ENCODE results near the gene CDC7. TPM values are rescaled to one million over a fixed set of nuclear protein-coding genes. Genes with fewer than 3 reads are reported as not detected.

The CDC7 gene
- polyA plus RNA-seq, 2 of the 4 experiments (the other 2 are of a cell fraction), result 10.1 to 16.8 TPM

DNA sequence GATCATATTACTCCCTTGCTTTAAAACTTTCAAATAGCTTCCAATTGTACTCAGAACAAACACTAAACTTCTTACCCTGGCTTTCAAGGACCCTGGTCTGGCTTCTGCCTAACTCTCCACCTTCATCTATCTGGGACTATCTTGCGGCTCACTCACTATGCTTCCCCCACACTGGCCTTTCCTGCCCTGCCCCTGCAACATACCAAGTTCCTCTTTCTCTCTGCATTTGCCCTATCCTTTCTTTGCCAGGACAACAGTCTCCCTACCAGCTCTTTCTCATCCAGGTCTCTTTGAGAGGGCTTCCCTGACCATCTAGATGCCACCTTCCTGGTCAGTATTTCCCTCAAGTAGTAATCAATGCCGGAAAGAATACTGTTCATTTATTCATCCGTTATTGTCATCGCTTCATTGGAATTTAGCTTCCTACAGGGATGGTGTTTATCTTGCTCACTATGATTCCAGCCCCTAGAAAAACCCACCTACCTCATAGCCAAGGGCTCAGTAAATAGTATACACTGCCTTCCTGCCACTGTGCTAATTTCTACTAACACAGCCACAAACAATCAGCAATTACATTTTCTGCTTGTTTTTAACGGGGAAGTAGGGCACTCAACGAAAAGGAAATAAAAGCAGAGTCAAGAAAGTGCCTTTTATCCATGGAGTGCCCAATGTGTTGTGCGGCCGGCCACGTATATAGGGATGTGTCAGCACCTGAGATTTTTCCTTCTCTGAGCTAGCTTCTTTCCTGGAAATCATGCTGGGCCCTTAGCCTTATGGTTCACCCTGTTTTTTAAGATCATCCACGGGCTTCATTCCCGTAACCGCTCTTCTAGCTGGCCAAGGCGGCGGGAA, 521 bp upstream of the CDC7 start:
- FAIRE-seq, result no peak
- POLR2A ChIA-PET, result interaction anchor here (1.3 to 1.5 kb wide), 2 partner anchors 15 to 478 kb away, joined by 3 read pairs; no protein-coding TSS in a partner anchor
- no peaks in the 10 kb centered on the region for H3K9me3 ChIP-seq
- peak overlapping the region; percentile 58 for H3K4me3 ChIP-seq
- CTCF ChIA-PET, result interaction anchor here (1.2 to 1.8 kb wide), 3 partner anchors 93 to 452 kb away, joined by 3 to 5 read pairs (median 5); no protein-coding TSS in a partner anchor
- H3K27ac ChIP-seq, result peak overlapping the region; percentile 89 to 98
- peak overlapping the region; percentile 80 for H3K4me2 ChIP-seq
- peaks cover 15% of the 10 kb centered on the region for H3K4me1 ChIP-seq
- TF ChIP-seq MAFK (IDR thresholded peaks at IDR 0.05; ENCODE audit: partially characterized antibody) (no peak), KDM5A (IDR thresholded peaks at IDR 0.05) (no peak), HOXB5 (CRISPR knock-in tag; IDR thresholded peaks at IDR 0.05) (no peak), ZSCAN20 (CRISPR knock-in tag; IDR thresholded peaks at IDR 0.05) (no peak), FOSB (CRISPR knock-in tag; IDR thresholded peaks at IDR 0.05) (no peak)
- 22% methylated on average over 14 of the region's 14 CpGs for WGBS (ENCODE audit: missing lambda C conversion rate)
- ATAC-seq, result peak; percentile 54; a peak in 5 of 6 replicates
- no peak for DNase-seq (ENCODE audit: low read depth in 1 of 2, low spot score in 1 of 2)

DNA sequence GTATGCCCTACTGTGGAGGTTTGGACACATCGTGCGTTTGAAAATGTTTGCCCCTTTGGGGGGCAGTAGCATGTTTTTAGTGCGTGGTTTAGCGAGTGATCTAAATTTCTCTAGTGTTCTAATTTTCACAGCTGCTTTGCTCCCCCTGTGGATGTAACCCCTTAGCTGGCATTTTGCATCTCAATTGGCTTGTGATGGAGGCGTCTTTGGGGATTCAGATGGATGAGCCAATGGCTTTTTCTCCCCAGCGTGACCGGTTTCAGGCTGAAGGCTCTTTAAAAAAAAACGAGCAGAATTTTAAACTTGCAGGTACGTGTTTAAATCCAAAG, 836 bp downstream of the CDC7 start:
- DNase-seq (ENCODE audit: low read depth in 1 of 2, low spot score in 1 of 2), result peak in 1 of 2 experiments; percentile 28

GRCh38 chr1:91501971-91502671, 1.5 kb downstream of the CDC7 start:
- TF ChIP-seq PHF8 (IDR thresholded peaks at IDR 0.05; ENCODE audit: borderline replicate concordance, low read depth), result no peak
- no peak for TF ChIP-seq ESRRA (IDR thresholded peaks at IDR 0.05; ENCODE audit: borderline replicate concordance, low read length)
- TF ChIP-seq POLR2AphosphoS2 (conservative IDR thresholded peaks at IDR 0.05; ENCODE audit: low read length), result no peak
- TF ChIP-seq KDM1A (IDR thresholded peaks at IDR 0.05; ENCODE audit: low read depth), result no peak
- no peak for TF ChIP-seq MAZ (IDR thresholded peaks at IDR 0.05; ENCODE audit: borderline replicate concordance, low read depth, low read length)
- TF ChIP-seq HEYL (CRISPR knock-in tag; IDR thresholded peaks at IDR 0.05), result no peak
- TF ChIP-seq ZSCAN20 (CRISPR knock-in tag; IDR thresholded peaks at IDR 0.05), result no peak
- no peak for TF ChIP-seq RARB (CRISPR knock-in tag; IDR thresholded peaks at IDR 0.05)
- no peak for TF ChIP-seq BCL3 (IDR thresholded peaks at IDR 0.05)
- TF ChIP-seq FOXS1 (CRISPR knock-in tag; IDR thresholded peaks at IDR 0.05), result no peak
- no peak for TF ChIP-seq MAX (IDR thresholded peaks at IDR 0.05)
- no peak for TF ChIP-seq CHD4 (IDR thresholded peaks at IDR 0.05; ENCODE audit: borderline replicate concordance)
- no peak for TF ChIP-seq RFX5 (IDR thresholded peaks at IDR 0.05)
- no peak for TF ChIP-seq CEBPB (IDR thresholded peaks at IDR 0.05)
- no peak for TF ChIP-seq SMC3 (IDR thresholded peaks at IDR 0.05)
- no peak for TF ChIP-seq KDM5A (IDR thresholded peaks at IDR 0.05)
- no peak for TF ChIP-seq CBX2 (IDR thresholded peaks at IDR 0.05; ENCODE audit: borderline replicate concordance, low read depth)
- no peak for TF ChIP-seq HOXB13 (CRISPR knock-in tag; IDR thresholded peaks at IDR 0.05; ENCODE audit: low read depth)
- TF ChIP-seq HDAC2 (IDR thresholded peaks at IDR 0.05), result no peak
- TF ChIP-seq HOXA7 (CRISPR knock-in tag; IDR thresholded peaks at IDR 0.05), result no peak
- H3K27ac ChIP-seq, result peak overlapping the region; percentile 89 to 98
- DNase-seq (ENCODE audit: low read depth in 1 of 2, low spot score in 1 of 2), result no peak
- WGBS (ENCODE audit: missing lambda C conversion rate), result 24% methylated on average over 5 of the region's 5 CpGs
- ChIA-PET CTCF (interaction anchor here (0.6 to 1.5 kb wide), 5 partner anchors 10 to 336 kb away, joined by 3 to 4 read pairs (median 3); no protein-coding TSS in a partner anchor), POLR2A (interaction anchor here (1.5 kb wide), 1 partner anchor 480 kb away, joined by 3 read pairs; no protein-coding TSS in a partner anchor)
- FAIRE-seq, result no peak
- H3K4me2 ChIP-seq, result peak overlapping the region; percentile 80
- H3K4me3 ChIP-seq, result peak overlapping the region; percentile 58
- no peak for ATAC-seq
- peaks cover 15% of the 10 kb centered on the region for H3K4me1 ChIP-seq
- H3K9me3 ChIP-seq, result no peaks in the 10 kb centered on the region

More for the DNA sequence above, 836 bp downstream of the CDC7 start:
- Histone ChIP-seq H3K4me3 (peak overlapping the region; percentile 58), H3K9me3 (no peaks in the 10 kb centered on the region), H3K27ac (peak overlapping the region; percentile 89 to 98), H3K4me2 (peak overlapping the region; percentile 80), H3K4me1 (peaks cover 15% of the 10 kb centered on the region)
- no peak for FAIRE-seq
- 3% methylated on average over 9 of the region's 9 CpGs for WGBS (ENCODE audit: missing lambda C conversion rate)
- peak; percentile 62 to 75 for ATAC-seq
- POLR2A ChIA-PET, result interaction anchor here (1.5 kb wide), 1 partner anchor 479 kb away, joined by 3 read pairs; no protein-coding TSS in a partner anchor
- TF ChIP-seq MAFK (IDR thresholded peaks at IDR 0.05; ENCODE audit: partially characterized antibody), result peak; percentile 47
- no peak for TF ChIP-seq SREBF2 (IDR thresholded peaks at IDR 0.05)
- CTCF ChIA-PET, result interaction anchor here (0.5 to 1.5 kb wide), 5 partner anchors 11 to 336 kb away, joined by 3 to 4 read pairs (median 3); no protein-coding TSS in a partner anchor

Measured in A549 (cell line).